GM21390 (cell line): Measurements from ENCODE around the gene SLC40A1.
"Not testable (repeated sequence)": the region's sequence is repeated elsewhere in the genome, so short reads cannot be mapped to it uniquely, and the experiment has no call there.

Source experiments
- ATAC-seq: cut with Tn5 transposase; IDR thresholded peaks from one replicate; pipeline ENCODE4 v1.9.1; 2021; ENCODE audit not compliant: unreplicated experiment

The SLC40A1 gene

GRCh38 chr2:189580658-189581353 lies at the start of gene SLC40A1:
SLC40A1 (minus strand) TSS chr2:189580786; CDS start chr2:189580460, 326 bp downstream.
- peak; percentile 60 for ATAC-seq

- no peak for ATAC-seq
Measured at GRCh38 chr2:189629531-189630453, 49.2 kb upstream of the SLC40A1 start.

- ATAC-seq: no peak
Measured at GRCh38 chr2:189628817-189629530, 48.4 kb upstream of the SLC40A1 start.

- no peak for ATAC-seq
Measured at GRCh38 chr2:189627789-189628188, 47.2 kb upstream of the SLC40A1 start.

GRCh38 chr2:189625636-189626035 lies 45.0 kb upstream of the SLC40A1 start:
- ATAC-seq: no peak

- ATAC-seq: no peak
Measured at GRCh38 chr2:189624648-189625355, 44.2 kb upstream of the SLC40A1 start.

- no peak for ATAC-seq
Measured at GRCh38 chr2:189623049-189623448, 42.5 kb upstream of the SLC40A1 start.

GRCh38 chr2:189621781-189622180 lies 41.2 kb upstream of the SLC40A1 start:
- ATAC-seq: no peak

GRCh38 chr2:189618197-189618596 lies 37.6 kb upstream of the SLC40A1 start:
- no peak for ATAC-seq

GRCh38 chr2:189614585-189614984 lies 34.0 kb upstream of the SLC40A1 start:
- ATAC-seq: no peak

GRCh38 chr2:189613650-189614420 lies 33.2 kb upstream of the SLC40A1 start:
- ATAC-seq: no peak

GRCh38 chr2:189613077-189613636 lies 32.6 kb upstream of the SLC40A1 start:
- ATAC-seq: no peak

- ATAC-seq: no peak
Measured at GRCh38 chr2:189610700-189611099, 30.1 kb upstream of the SLC40A1 start.

- ATAC-seq: no peak
Measured at GRCh38 chr2:189609853-189610252, 29.3 kb upstream of the SLC40A1 start.

- ATAC-seq: no peak
Measured at GRCh38 chr2:189609423-189609816, 28.8 kb upstream of the SLC40A1 start.

GRCh38 chr2:189608795-189609422 lies 28.3 kb upstream of the SLC40A1 start:
- ATAC-seq: no peak

GRCh38 chr2:189608170-189608569 lies 27.6 kb upstream of the SLC40A1 start:
- no peak for ATAC-seq

- ATAC-seq: no peak
Measured at GRCh38 chr2:189602233-189602632, 21.6 kb upstream of the SLC40A1 start.

GRCh38 chr2:189601652-189602051 lies 21.1 kb upstream of the SLC40A1 start:
- ATAC-seq: not testable (repeated sequence)
